Measurements from ENCODE around the gene MBD3L2B. TPM values are rescaled to one million over a fixed set of nuclear protein-coding genes. Genes with fewer than 3 reads are reported as not detected.
"Not testable (repeated sequence)": the region's sequence is repeated elsewhere in the genome, so short reads cannot be mapped to it uniquely, and the experiment has no call there.

MBD3L2B gene
- total RNA-seq, 4 donors from 2014 or later = not detected

GRCh38 chr19:7058576-7058975 is 37.3 kb upstream of the MBD3L2B start, which contains the start of gene MBD3L3:
Gene MBD3L3, minus strand, starts transcription at chr19:7058676. Its CDS starts 71 bp downstream, at chr19:7058605.
- TF ChIP-seq CTCF (IDR thresholded peaks at IDR 0.05; ENCODE audit: low read depth) = not testable (repeated sequence)

GRCh38 chr19:7049021-7049420 is 27.8 kb upstream of the MBD3L2B start, which contains the start of gene MBD3L2:
Gene MBD3L2, plus strand, starts transcription at chr19:7049321. Its CDS starts 53 bp downstream, at chr19:7049374.
- not testable (repeated sequence) for TF ChIP-seq CTCF (IDR thresholded peaks at IDR 0.05; ENCODE audit: low read depth)

GRCh38 chr19:7040079-7040478 is 18.8 kb upstream of the MBD3L2B start, which contains the start of gene MBD3L4:
Gene MBD3L4, minus strand, starts transcription at chr19:7040179. Its CDS starts 35 bp downstream, at chr19:7040144.
- not testable (repeated sequence) for TF ChIP-seq CTCF (IDR thresholded peaks at IDR 0.05; ENCODE audit: low read depth)

GRCh38 chr19:7030278-7030677 is 9.0 kb upstream of the MBD3L2B start, which contains the start of gene MBD3L5:
Gene MBD3L5, plus strand, starts transcription at chr19:7030578. Its CDS starts 34 bp downstream, at chr19:7030612.
- not testable (repeated sequence) for TF ChIP-seq CTCF (IDR thresholded peaks at IDR 0.05; ENCODE audit: low read depth)

- TF ChIP-seq CTCF (IDR thresholded peaks at IDR 0.05; ENCODE audit: low read depth) = no peak
Observed at GRCh38 chr19:7018828-7019227, 2.4 kb downstream of the MBD3L2B start.

GRCh38 chr19:7013678-7014077 is 7.6 kb downstream of the MBD3L2B start:
- no peak for TF ChIP-seq CTCF (IDR thresholded peaks at IDR 0.05; ENCODE audit: low read depth)

GRCh38 chr19:7010722-7011593 is 10.3 kb downstream of the MBD3L2B start:
- no peak for TF ChIP-seq CTCF (IDR thresholded peaks at IDR 0.05; ENCODE audit: low read depth)

Data from subcutaneous adipose tissue (tissue), 4 donors.